Raji (cell line): Measurements from ENCODE around the gene PIF1.

Experiments used
- POLR2A ChIP-seq: IDR thresholded peaks from 2 replicates; pipeline ENCODE4 v1.6.1; 2011; ENCODE audit warnings: low read depth, low read length, control low read depth; ENCODE audit not compliant: insufficient read depth

The PIF1 gene

GRCh38 chr15:64774629-64775493 lies 50.6 kb downstream of the PIF1 start:
- no peak for TF ChIP-seq POLR2A

- no peak for TF ChIP-seq POLR2A
Observed at GRCh38 chr15:64774037-64774628, 51.3 kb downstream of the PIF1 start.

GRCh38 chr15:64773606-64774005 lies 51.8 kb downstream of the PIF1 start:
- TF ChIP-seq POLR2A: no peak

GRCh38 chr15:64772964-64773363 lies 52.5 kb downstream of the PIF1 start:
- no peak for TF ChIP-seq POLR2A

- TF ChIP-seq POLR2A: no peak
Observed at GRCh38 chr15:64772488-64772887, 53.0 kb downstream of the PIF1 start.

- TF ChIP-seq POLR2A: no peak
Observed at GRCh38 chr15:64770626-64771025, 54.8 kb downstream of the PIF1 start.

GRCh38 chr15:64767203-64767602 lies 58.2 kb downstream of the PIF1 start:
- TF ChIP-seq POLR2A: no peak

- no peak for TF ChIP-seq POLR2A
Observed at GRCh38 chr15:64766058-64766457, 59.4 kb downstream of the PIF1 start.
